Esophagus muscularis mucosa (tissue), 4 donors: ENCODE measurements around the gene RGP1. TPM values are rescaled to one million over a fixed set of nuclear protein-coding genes. Genes with fewer than 3 reads are reported as not detected.

Experiments
- DNase-seq: peaks from one replicate; pipeline ENCODE4 v3.0.0-alpha.2; 2017; ENCODE audit errors: extremely low spot score
- H3K27ac ChIP-seq, 4 donors: fragments of 200-600 bp; sonication (generic); replicated peaks in 1 of 4; 1 replicate in 3 of 4; 2 replicates in 1 of 4; pipeline ENCODE4 v1.5.1; 2016 to 2019; ENCODE audit warnings: mild to moderate bottlenecking in 1 of 4
- H3K27me3 ChIP-seq, 4 donors: fragments of 200-600 bp; sonication (generic); one replicate each; pipeline versions ENCODE4 v1.5.1 to v1.6.0; 2016 to 2019
- H3K36me3 ChIP-seq, 4 donors: fragments of 200-600 bp; sonication (generic); one replicate each; pipeline ENCODE4 v1.5.1; 2016 to 2019
- H3K4me1 ChIP-seq, 4 donors: fragments of 200-600 bp; sonication (generic); one replicate each; pipeline ENCODE4 v1.5.1; 2016 to 2019
- H3K4me3 ChIP-seq, 4 donors: fragments of 200-600 bp; sonication (generic); 1 replicate in 2 of 4; 2 replicates in 2 of 4; pipeline ENCODE4 v1.5.1; 2016 to 2019; ENCODE audit warnings: mild to moderate bottlenecking in 4 of 4, moderate library complexity in 1 of 4
- H3K9me3 ChIP-seq, 4 donors: fragments of 200-600 bp; sonication (generic); 1 replicate in 3 of 4; 2 replicates in 1 of 4; pipeline ENCODE4 v1.5.1; 2016 to 2019
- CTCF ChIP-seq, 3 experiments: fragments of 200-600 bp in 2 of 3; fragments of 450-650 bp in 1 of 3; sonication (generic) in 2 of 3; IDR thresholded peaks; one replicate each; pipeline ENCODE4 v1.5.1; 2017 to 2019; ENCODE audit warnings: antibody characterized with exemption in 3 of 3, mild to moderate bottlenecking in 2 of 3, moderate library complexity in 1 of 3
- EP300 ChIP-seq: sonication (generic); formaldehyde crosslinking; IDR thresholded peaks from one replicate; pipeline ENCODE4 v1.6.1; 2017; ENCODE audit warnings: antibody characterized with exemption
- POLR2A ChIP-seq: fragments of 450-650 bp; IDR thresholded peaks from one replicate; pipeline ENCODE4 v1.6.1; 2017; ENCODE audit warnings: antibody characterized with exemption, moderate library complexity, mild to moderate bottlenecking, low read depth
- POLR2AphosphoS5 ChIP-seq, 2 donors: sonication (generic); formaldehyde crosslinking; IDR thresholded peaks; one replicate each; pipeline ENCODE4 v1.6.1; 2017; ENCODE audit warnings: antibody characterized with exemption in 2 of 2
- WGBS: methylation state at CpG from one replicate; pipeline ENCODE4 v1.1.5; 2018; 5-methylcytosine and 5-hydroxymethylcytosine counted together
- intact Hi-C: fragments of 100-400 bp; cut with DNase I; formaldehyde crosslinking; loops from one replicate; pipeline ENCODE4 v1.15.1; 2023
- total RNA-seq, 4 donors: library from RNA; depleted of rRNA; stranded (reverse); fragments of >200 nt; gene quantifications; one replicate each; pipeline versions ENCODE4 v1.1.0 to v1.2.1, GENCODE V29; 2016

RGP1 gene
- total RNA-seq, 4 donors from 2014 or later, result 22.0 to 31.8 (median 26.8) TPM

GRCh38 chr9:35748242-35748857, 737 bp upstream of the RGP1 start:
- H3K9me3 ChIP-seq, result no peaks in the 10 kb centered on the region
- intact Hi-C loops, result no loop called here
- H3K36me3 ChIP-seq, result peaks cover 43 to 50% (median 47%) of the 10 kb centered on the region in 4 donors
- peaks cover 50 to 72% (median 61%) of the 10 kb centered on the region in 4 donors for H3K4me1 ChIP-seq
- H3K4me3 ChIP-seq, result peak overlapping the region; percentile 64 to 90 (median 84)
- DNase-seq, result no peak
- H3K27me3 ChIP-seq, result no peaks in the 10 kb centered on the region
- TF ChIP-seq CTCF (IDR thresholded peaks at IDR 0.05), result no peak
- TF ChIP-seq EP300, result no peak
- TF ChIP-seq POLR2A, result no peak
- no peak for TF ChIP-seq POLR2AphosphoS5 (IDR thresholded peaks at IDR 0.05)
- H3K27ac ChIP-seq, result peak overlapping the region; percentile 88 to 93 (median 91)
- WGBS, result under 1% methylated on average over 23 of the region's 24 CpGs

- intact Hi-C loops, result no loop called here
- 2% methylated on average over 13 of the region's 19 CpGs for WGBS
- no peak for DNase-seq
- H3K4me3 ChIP-seq, result peak overlapping the region; percentile 64 to 90 (median 84)
- H3K27me3 ChIP-seq, result no peaks in the 10 kb centered on the region
- peaks cover 39 to 50% (median 46%) of the 10 kb centered on the region in 4 donors for H3K36me3 ChIP-seq
- no peaks in the 10 kb centered on the region for H3K9me3 ChIP-seq
- H3K27ac ChIP-seq, result peak overlapping the region; percentile 88 to 93 (median 91)
- H3K4me1 ChIP-seq, result peaks cover 40 to 62% (median 49%) of the 10 kb centered on the region in 4 donors
- no peak for TF ChIP-seq EP300
- TF ChIP-seq POLR2A, result no peak
- TF ChIP-seq POLR2AphosphoS5 (IDR thresholded peaks at IDR 0.05), result no peak
- no peak for TF ChIP-seq CTCF (IDR thresholded peaks at IDR 0.05)
These were observed 598 bp downstream of the RGP1 start for GRCh38 chr9:35749515-35750255.

GRCh38 chr9:35750256-35750531, 1.1 kb downstream of the RGP1 start:
- no peak for DNase-seq
- TF ChIP-seq EP300 (no peak), CTCF (IDR thresholded peaks at IDR 0.05) (no peak), POLR2AphosphoS5 (IDR thresholded peaks at IDR 0.05) (no peak), POLR2A (no peak)
- H3K9me3 ChIP-seq, result no peaks in the 10 kb centered on the region
- peaks cover 34 to 50% (median 48%) of the 10 kb centered on the region in 4 donors for H3K36me3 ChIP-seq
- intact Hi-C loops, result no loop called here
- peaks cover 35 to 57% (median 44%) of the 10 kb centered on the region in 4 donors for H3K4me1 ChIP-seq
- no peaks in the 10 kb centered on the region for H3K27me3 ChIP-seq
- WGBS, result 25% methylated on average over 4 of the region's 4 CpGs
- peak overlapping the region; percentile 64 to 90 (median 84) for H3K4me3 ChIP-seq
- H3K27ac ChIP-seq, result peak overlapping the region; percentile 88 to 93 (median 91)

- Histone ChIP-seq H3K27me3 (no peaks in the 10 kb centered on the region), H3K9me3 (no peaks in the 10 kb centered on the region), H3K36me3 (peaks cover 34 to 51% (median 48%) of the 10 kb centered on the region in 4 donors), H3K27ac (no peak overlapping the region), H3K4me1 (peaks cover 29 to 51% (median 41%) of the 10 kb centered on the region in 4 donors), H3K4me3 (no peak overlapping the region)
- DNase-seq, result no peak
- 77% methylated on average over 5 of the region's 5 CpGs for WGBS
- TF ChIP-seq EP300, result no peak
- TF ChIP-seq POLR2A, result no peak
- TF ChIP-seq POLR2AphosphoS5 (IDR thresholded peaks at IDR 0.05), result no peak
- TF ChIP-seq CTCF (IDR thresholded peaks at IDR 0.05), result no peak
- intact Hi-C loops, result no loop called here
These were observed 4.4 kb downstream of the RGP1 start for GRCh38 chr9:35753466-35753865.
